SK-N-SH treated with all-trans-retinoic acid at 6 μM for 48 hours (cell line): ENCODE data around the gene DENND5A.
"Not testable (repeated sequence)": the region's sequence is repeated elsewhere in the genome, so short reads cannot be mapped to it uniquely, and the experiment has no call there.

Experiments used
- ATAC-seq: fragments of 200-7000 bp; cut with Tn5 transposase; 3 replicates; pipeline ENCODE4 v1.9.1; 2020; ENCODE audit warnings: mild to moderate bottlenecking, moderate library complexity
- ARNTL ChIP-seq: fragments of 450-650 bp; formaldehyde crosslinking; IDR thresholded peaks from 2 replicates; pipeline ENCODE4 v1.5.0; 2020; ENCODE audit warnings: low read depth, mild to moderate bottlenecking, moderate library complexity, borderline replicate concordance
- BACH2 ChIP-seq: fragments of 250-450 bp; sonication (Bioruptor Pico); IDR thresholded peaks from 2 replicates; pipeline ENCODE4 v1.9.0; 2021; ENCODE audit warnings: mild to moderate bottlenecking, borderline replicate concordance
- CREB5 ChIP-seq: fragments of 250-450 bp; sonication (Bioruptor Pico); IDR thresholded peaks from 2 replicates; pipeline ENCODE4 v1.5.1; 2020; ENCODE audit warnings: low read depth, mild to moderate bottlenecking, moderate library complexity
- ESRRG ChIP-seq: fragments of 250-450 bp; sonication (Bioruptor Pico); IDR thresholded peaks from 2 replicates; pipeline ENCODE4 v1.6.1; 2021; ENCODE audit warnings: mild to moderate bottlenecking
- GLIS3 ChIP-seq: fragments of 250-450 bp; sonication (Bioruptor Pico); IDR thresholded peaks from 2 replicates; pipeline ENCODE4 v1.5.0; 2020; ENCODE audit warnings: mild to moderate bottlenecking, moderate library complexity
- ISL1 ChIP-seq: fragments of 250-450 bp; sonication (Bioruptor Pico); IDR thresholded peaks from 2 replicates; pipeline ENCODE4 v2.1.2; 2022; ENCODE audit warnings: mild to moderate bottlenecking, moderate library complexity
- OSR1 ChIP-seq: fragments of 250-450 bp; sonication (Bioruptor Pico); IDR thresholded peaks from 2 replicates; pipeline ENCODE4 v1.8.0; 2022; ENCODE audit warnings: moderate library complexity, mild to moderate bottlenecking, inconsistent platforms
- POU6F1 ChIP-seq: fragments of 250-450 bp; sonication (Bioruptor Pico); IDR thresholded peaks from 2 replicates; pipeline ENCODE4 v1.8.0; 2021; ENCODE audit warnings: low read depth, mild to moderate bottlenecking, moderate library complexity, borderline replicate concordance
- PPARA ChIP-seq: fragments of 250-450 bp; sonication (Bioruptor Pico); IDR thresholded peaks from 2 replicates; pipeline ENCODE4 v1.5.0; 2020; ENCODE audit warnings: mild to moderate bottlenecking, borderline replicate concordance
- SNAI2 ChIP-seq: fragments of 250-450 bp; sonication (Bioruptor Pico); IDR thresholded peaks from 2 replicates; pipeline ENCODE4 v1.5.0; 2020; ENCODE audit warnings: mild to moderate bottlenecking, moderate library complexity
- TCF4 ChIP-seq: fragments of 250-450 bp; sonication (Bioruptor Pico); IDR thresholded peaks from 2 replicates; pipeline ENCODE4 v1.8.0; 2021; ENCODE audit warnings: mild to moderate bottlenecking, moderate library complexity, borderline replicate concordance
- ZC3H10 ChIP-seq: fragments of 250-450 bp; sonication (Bioruptor Pico); IDR thresholded peaks from 2 replicates; pipeline ENCODE4 v1.5.1; 2021; ENCODE audit warnings: mild to moderate bottlenecking, moderate library complexity
- ZFP3 ChIP-seq: fragments of 250-450 bp; sonication (Bioruptor Pico); IDR thresholded peaks from 2 replicates; pipeline ENCODE4 v1.5.0; 2020; ENCODE audit warnings: mild to moderate bottlenecking, moderate library complexity
- ZFP30 ChIP-seq: fragments of 450-650 bp; formaldehyde crosslinking; IDR thresholded peaks from 2 replicates; pipeline ENCODE4 v1.5.0; 2022; ENCODE audit warnings: mild to moderate bottlenecking, moderate library complexity
- ZNF565 ChIP-seq: fragments of 450-650 bp; formaldehyde crosslinking; conservative IDR thresholded peaks from 2 replicates; pipeline ENCODE4 v1.5.0; 2020; ENCODE audit warnings: low read depth, mild to moderate bottlenecking, moderate library complexity
- ZNF70 ChIP-seq: fragments of 450-650 bp; formaldehyde crosslinking; IDR thresholded peaks from 2 replicates; pipeline ENCODE4 v1.5.0; 2020; ENCODE audit warnings: mild to moderate bottlenecking, moderate library complexity
- ZNF8 ChIP-seq: fragments of 450-650 bp; formaldehyde crosslinking; IDR thresholded peaks from 2 replicates; pipeline ENCODE4 v1.5.0; 2020; ENCODE audit warnings: mild to moderate bottlenecking, moderate library complexity
- TF ChIP-seq, protein P1 (sequence below): fragments of 250-450 bp; sonication (Bioruptor Pico); IDR thresholded peaks from 2 replicates; pipeline ENCODE4 v1.5.0; 2020; ENCODE audit warnings: mild to moderate bottlenecking, moderate library complexity
- TF ChIP-seq, protein P2 (sequence below): fragments of 250-450 bp; sonication (Bioruptor Pico); IDR thresholded peaks from 2 replicates; pipeline ENCODE4 v1.8.0; 2020; ENCODE audit warnings: mild to moderate bottlenecking, moderate library complexity, borderline replicate concordance

The DENND5A gene

GRCh38 chr11:9192561-9192960 is 72.6 kb downstream of the DENND5A start:
- no peak for TF ChIP-seq ESRRG
- no peak for TF ChIP-seq ZNF565 (CRISPR knock-in tag)
- no peak for TF ChIP-seq ZFP30
- TF ChIP-seq BACH2 (CRISPR knock-in tag): no peak
- no peak for TF ChIP-seq TCF4 (CRISPR knock-in tag)
- TF ChIP-seq CREB5 (CRISPR knock-in tag): no peak
- no peak for TF ChIP-seq POU6F1 (CRISPR knock-in tag)
- no peak for TF ChIP-seq ARNTL (CRISPR knock-in tag)
- TF ChIP-seq, protein P1, sequence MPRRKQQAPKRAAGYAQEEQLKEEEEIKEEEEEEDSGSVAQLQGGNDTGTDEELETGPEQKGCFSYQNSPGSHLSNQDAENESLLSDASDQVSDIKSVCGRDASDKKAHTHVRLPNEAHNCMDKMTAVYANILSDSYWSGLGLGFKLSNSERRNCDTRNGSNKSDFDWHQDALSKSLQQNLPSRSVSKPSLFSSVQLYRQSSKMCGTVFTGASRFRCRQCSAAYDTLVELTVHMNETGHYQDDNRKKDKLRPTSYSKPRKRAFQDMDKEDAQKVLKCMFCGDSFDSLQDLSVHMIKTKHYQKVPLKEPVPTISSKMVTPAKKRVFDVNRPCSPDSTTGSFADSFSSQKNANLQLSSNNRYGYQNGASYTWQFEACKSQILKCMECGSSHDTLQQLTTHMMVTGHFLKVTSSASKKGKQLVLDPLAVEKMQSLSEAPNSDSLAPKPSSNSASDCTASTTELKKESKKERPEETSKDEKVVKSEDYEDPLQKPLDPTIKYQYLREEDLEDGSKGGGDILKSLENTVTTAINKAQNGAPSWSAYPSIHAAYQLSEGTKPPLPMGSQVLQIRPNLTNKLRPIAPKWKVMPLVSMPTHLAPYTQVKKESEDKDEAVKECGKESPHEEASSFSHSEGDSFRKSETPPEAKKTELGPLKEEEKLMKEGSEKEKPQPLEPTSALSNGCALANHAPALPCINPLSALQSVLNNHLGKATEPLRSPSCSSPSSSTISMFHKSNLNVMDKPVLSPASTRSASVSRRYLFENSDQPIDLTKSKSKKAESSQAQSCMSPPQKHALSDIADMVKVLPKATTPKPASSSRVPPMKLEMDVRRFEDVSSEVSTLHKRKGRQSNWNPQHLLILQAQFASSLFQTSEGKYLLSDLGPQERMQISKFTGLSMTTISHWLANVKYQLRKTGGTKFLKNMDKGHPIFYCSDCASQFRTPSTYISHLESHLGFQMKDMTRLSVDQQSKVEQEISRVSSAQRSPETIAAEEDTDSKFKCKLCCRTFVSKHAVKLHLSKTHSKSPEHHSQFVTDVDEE (CRISPR knock-in tag): no peak
- TF ChIP-seq ZC3H10 (CRISPR knock-in tag): no peak
- TF ChIP-seq, protein P2, sequence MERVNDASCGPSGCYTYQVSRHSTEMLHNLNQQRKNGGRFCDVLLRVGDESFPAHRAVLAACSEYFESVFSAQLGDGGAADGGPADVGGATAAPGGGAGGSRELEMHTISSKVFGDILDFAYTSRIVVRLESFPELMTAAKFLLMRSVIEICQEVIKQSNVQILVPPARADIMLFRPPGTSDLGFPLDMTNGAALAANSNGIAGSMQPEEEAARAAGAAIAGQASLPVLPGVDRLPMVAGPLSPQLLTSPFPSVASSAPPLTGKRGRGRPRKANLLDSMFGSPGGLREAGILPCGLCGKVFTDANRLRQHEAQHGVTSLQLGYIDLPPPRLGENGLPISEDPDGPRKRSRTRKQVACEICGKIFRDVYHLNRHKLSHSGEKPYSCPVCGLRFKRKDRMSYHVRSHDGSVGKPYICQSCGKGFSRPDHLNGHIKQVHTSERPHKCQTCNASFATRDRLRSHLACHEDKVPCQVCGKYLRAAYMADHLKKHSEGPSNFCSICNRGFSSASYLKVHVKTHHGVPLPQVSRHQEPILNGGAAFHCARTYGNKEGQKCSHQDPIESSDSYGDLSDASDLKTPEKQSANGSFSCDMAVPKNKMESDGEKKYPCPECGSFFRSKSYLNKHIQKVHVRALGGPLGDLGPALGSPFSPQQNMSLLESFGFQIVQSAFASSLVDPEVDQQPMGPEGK: no peak
- no peak for TF ChIP-seq ISL1
- no peak for TF ChIP-seq OSR1 (CRISPR knock-in tag)
- no peak for TF ChIP-seq GLIS3 (CRISPR knock-in tag)
- TF ChIP-seq PPARA (CRISPR knock-in tag): no peak
- TF ChIP-seq SNAI2 (CRISPR knock-in tag): no peak
- TF ChIP-seq ZFP3: no peak
- TF ChIP-seq ZNF8 (CRISPR knock-in tag): no peak
- ATAC-seq: no peak

- not testable (repeated sequence) for ATAC-seq
These were observed 74.7 kb downstream of the DENND5A start for GRCh38 chr11:9190326-9191016.

DNA sequence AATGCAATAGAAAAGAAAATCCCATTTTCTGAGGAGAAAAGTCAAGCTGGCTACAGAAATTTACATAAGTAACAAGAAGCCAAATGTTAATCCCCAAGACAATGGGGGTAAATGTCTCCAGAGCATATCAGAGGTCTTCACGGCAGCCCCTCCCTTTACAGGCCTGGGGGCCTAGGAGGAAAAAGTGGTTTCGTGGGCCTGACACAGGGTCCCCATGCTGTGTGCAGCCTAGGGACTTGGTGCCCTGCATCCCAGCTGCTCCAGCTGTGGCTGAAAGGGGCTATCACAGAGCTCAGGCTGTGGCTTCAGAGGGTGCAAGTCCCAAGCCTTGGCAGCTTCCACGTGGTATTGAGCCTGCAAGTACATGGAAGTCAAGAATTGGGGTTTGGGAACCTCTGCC is 76.3 kb downstream of the DENND5A start:
- TF ChIP-seq ZNF8 (CRISPR knock-in tag): peak; percentile 62; the same call in 1 of the 2 replicates
- not testable (repeated sequence) for ATAC-seq

- no peak for TF ChIP-seq GLIS3 (CRISPR knock-in tag)
- no peak for TF ChIP-seq PPARA (CRISPR knock-in tag)
- TF ChIP-seq OSR1 (CRISPR knock-in tag): no peak
- TF ChIP-seq ISL1: no peak
- no peak for TF ChIP-seq TCF4 (CRISPR knock-in tag)
- no peak for TF ChIP-seq ZNF70 (CRISPR knock-in tag)
- TF ChIP-seq, protein P1 (CRISPR knock-in tag): no peak
- no peak for TF ChIP-seq BACH2 (CRISPR knock-in tag)
- ATAC-seq: no peak
These were observed 77.5 kb downstream of the DENND5A start for GRCh38 chr11:9187616-9188015.
